ENCODE measurements around the gene PPP1R1C. TPM values are rescaled to one million over a fixed set of nuclear protein-coding genes. Genes with fewer than 3 reads are reported as not detected.

PPP1R1C gene
- total and polyA plus RNA-seq, 5 donors from 2014 or later: not detected

GRCh38 chr2:182058056-182058455 is 72.4 kb downstream of the PPP1R1C start:
- no peak overlapping the region for H3K4me3 Mint-ChIP-seq
- no peak overlapping the region for H3K4me3 ChIP-seq (ENCODE audit: low read depth, low read length)
- H3K27ac Mint-ChIP-seq: no peak overlapping the region
- H3K27me3 ChIP-seq (ENCODE audit: control insufficient read depth, insufficient read depth, low read length): no peaks in the 10 kb centered on the region
- H3K36me3 ChIP-seq (ENCODE audit: control insufficient read depth, insufficient read depth, low read length): no peaks in the 10 kb centered on the region
- peaks cover 14% of the 10 kb centered on the region for H3K27me3 Mint-ChIP-seq
- H3K4me1 ChIP-seq (ENCODE audit: control insufficient read depth, insufficient read depth, low read length, poor library complexity, severe bottlenecking): no peaks in the 10 kb centered on the region
- H3K4me1 Mint-ChIP-seq: no peaks in the 10 kb centered on the region
- no peaks in the 10 kb centered on the region for H3K36me3 Mint-ChIP-seq
- no peak for DNase-seq
- no peaks in the 10 kb centered on the region for H3K9me3 ChIP-seq (ENCODE audit: control insufficient read depth in 2 of 2, low read length in 2 of 2)
- ATAC-seq (ENCODE audit: low read depth in 2 of 2): no peak
- H3K27ac ChIP-seq (ENCODE audit: insufficient read depth, low read length, poor library complexity, severe bottlenecking): no peak overlapping the region
- peaks cover 0 to 3% (median 0%) of the 10 kb centered on the region in 7 donors for H3K9me3 Mint-ChIP-seq

GRCh38 chr2:182061739-182062138 is 76.1 kb downstream of the PPP1R1C start:
- Mint-ChIP-seq H3K27ac (no peak overlapping the region), H3K36me3 (no peaks in the 10 kb centered on the region), H3K4me3 (no peak overlapping the region), H3K4me1 (no peaks in the 10 kb centered on the region), H3K9me3 (peaks cover 0 to 3% (median 0%) of the 10 kb centered on the region in 7 donors), H3K27me3 (peaks cover 14% of the 10 kb centered on the region)
- Histone ChIP-seq H3K36me3 (ENCODE audit: control insufficient read depth, insufficient read depth, low read length) (no peaks in the 10 kb centered on the region), H3K4me1 (ENCODE audit: control insufficient read depth, insufficient read depth, low read length, poor library complexity, severe bottlenecking) (no peaks in the 10 kb centered on the region), H3K27me3 (ENCODE audit: control insufficient read depth, insufficient read depth, low read length) (no peaks in the 10 kb centered on the region), H3K27ac (ENCODE audit: insufficient read depth, low read length, poor library complexity, severe bottlenecking) (no peak overlapping the region), H3K4me3 (ENCODE audit: low read depth, low read length) (no peak overlapping the region), H3K9me3 (ENCODE audit: control insufficient read depth in 2 of 2, low read length in 2 of 2) (no peaks in the 10 kb centered on the region)
- ATAC-seq (ENCODE audit: low read depth in 2 of 2): no peak
- no peak for DNase-seq

- ATAC-seq (ENCODE audit: low read depth in 2 of 2): no peak
Measured at GRCh38 chr2:182062329-182062972, 76.8 kb downstream of the PPP1R1C start.

GRCh38 chr2:182064019-182064778 is 78.5 kb downstream of the PPP1R1C start:
- Mint-ChIP-seq H3K27me3 (no peaks in the 10 kb centered on the region), H3K4me1 (no peaks in the 10 kb centered on the region), H3K9me3 (no peaks in the 10 kb centered on the region), H3K4me3 (no peak overlapping the region), H3K36me3 (no peaks in the 10 kb centered on the region), H3K27ac (no peak overlapping the region)
- Histone ChIP-seq H3K9me3 (ENCODE audit: control insufficient read depth in 2 of 2, low read length in 2 of 2) (no peaks in the 10 kb centered on the region), H3K27ac (ENCODE audit: insufficient read depth, low read length, poor library complexity, severe bottlenecking) (no peak overlapping the region), H3K4me3 (ENCODE audit: low read depth, low read length) (no peak overlapping the region), H3K36me3 (ENCODE audit: control insufficient read depth, insufficient read depth, low read length) (no peaks in the 10 kb centered on the region), H3K4me1 (ENCODE audit: control insufficient read depth, insufficient read depth, low read length, poor library complexity, severe bottlenecking) (no peaks in the 10 kb centered on the region), H3K27me3 (ENCODE audit: control insufficient read depth, insufficient read depth, low read length) (no peaks in the 10 kb centered on the region)
- no peak for ATAC-seq (ENCODE audit: low read depth in 2 of 2)
- no peak for DNase-seq

More at GRCh38 chr2:182062329-182062972, 76.8 kb downstream of the PPP1R1C start:
- Mint-ChIP-seq H3K36me3 (no peaks in the 10 kb centered on the region), H3K9me3 (peaks cover 0 to 3% (median 0%) of the 10 kb centered on the region in 7 donors), H3K27me3 (peaks cover 9% of the 10 kb centered on the region), H3K4me3 (no peak overlapping the region), H3K27ac (no peak overlapping the region), H3K4me1 (no peaks in the 10 kb centered on the region)
- Histone ChIP-seq H3K36me3 (ENCODE audit: control insufficient read depth, insufficient read depth, low read length) (no peaks in the 10 kb centered on the region), H3K9me3 (ENCODE audit: control insufficient read depth in 2 of 2, low read length in 2 of 2) (no peaks in the 10 kb centered on the region), H3K27me3 (ENCODE audit: control insufficient read depth, insufficient read depth, low read length) (no peaks in the 10 kb centered on the region), H3K27ac (ENCODE audit: insufficient read depth, low read length, poor library complexity, severe bottlenecking) (no peak overlapping the region), H3K4me3 (ENCODE audit: low read depth, low read length) (no peak overlapping the region), H3K4me1 (ENCODE audit: control insufficient read depth, insufficient read depth, low read length, poor library complexity, severe bottlenecking) (no peaks in the 10 kb centered on the region)
- DNase-seq: no peak

- Histone ChIP-seq H3K4me3 (ENCODE audit: low read depth, low read length) (no peak overlapping the region), H3K9me3 (ENCODE audit: control insufficient read depth in 2 of 2, low read length in 2 of 2) (no peaks in the 10 kb centered on the region), H3K36me3 (ENCODE audit: control insufficient read depth, insufficient read depth, low read length) (no peaks in the 10 kb centered on the region), H3K27me3 (ENCODE audit: control insufficient read depth, insufficient read depth, low read length) (no peaks in the 10 kb centered on the region), H3K27ac (ENCODE audit: insufficient read depth, low read length, poor library complexity, severe bottlenecking) (no peak overlapping the region), H3K4me1 (ENCODE audit: control insufficient read depth, insufficient read depth, low read length, poor library complexity, severe bottlenecking) (no peaks in the 10 kb centered on the region)
- ATAC-seq (ENCODE audit: low read depth in 2 of 2) (no peak), DNase-seq (no peak)
- Mint-ChIP-seq H3K4me1 (no peaks in the 10 kb centered on the region), H3K27ac (no peak overlapping the region), H3K9me3 (no peaks in the 10 kb centered on the region), H3K4me3 (no peak overlapping the region), H3K27me3 (no peaks in the 10 kb centered on the region), H3K36me3 (no peaks in the 10 kb centered on the region)
Measured at GRCh38 chr2:182066400-182067087, 80.9 kb downstream of the PPP1R1C start.

- H3K27me3 ChIP-seq (ENCODE audit: control insufficient read depth, insufficient read depth, low read length): no peaks in the 10 kb centered on the region
- H3K36me3 ChIP-seq (ENCODE audit: control insufficient read depth, insufficient read depth, low read length): no peaks in the 10 kb centered on the region
- H3K4me3 Mint-ChIP-seq: no peak overlapping the region
- H3K27ac Mint-ChIP-seq: no peak overlapping the region
- no peaks in the 10 kb centered on the region for H3K36me3 Mint-ChIP-seq
- DNase-seq (no peak), ATAC-seq (ENCODE audit: low read depth in 2 of 2) (no peak)
- no peaks in the 10 kb centered on the region for H3K27me3 Mint-ChIP-seq
- H3K4me1 ChIP-seq (ENCODE audit: control insufficient read depth, insufficient read depth, low read length, poor library complexity, severe bottlenecking): no peaks in the 10 kb centered on the region
- H3K4me3 ChIP-seq (ENCODE audit: low read depth, low read length): no peak overlapping the region
- no peak overlapping the region for H3K27ac ChIP-seq (ENCODE audit: insufficient read depth, low read length, poor library complexity, severe bottlenecking)
- H3K4me1 Mint-ChIP-seq: no peaks in the 10 kb centered on the region
- H3K9me3 Mint-ChIP-seq: no peaks in the 10 kb centered on the region
- H3K9me3 ChIP-seq (ENCODE audit: control insufficient read depth in 2 of 2, low read length in 2 of 2): no peaks in the 10 kb centered on the region
Measured at GRCh38 chr2:182067393-182067792, 81.7 kb downstream of the PPP1R1C start.

GRCh38 chr2:182068811-182069210 is 83.2 kb downstream of the PPP1R1C start:
- no peaks in the 10 kb centered on the region for H3K27me3 Mint-ChIP-seq
- H3K27ac ChIP-seq (ENCODE audit: insufficient read depth, low read length, poor library complexity, severe bottlenecking): no peak overlapping the region
- no peaks in the 10 kb centered on the region for H3K4me1 ChIP-seq (ENCODE audit: control insufficient read depth, insufficient read depth, low read length, poor library complexity, severe bottlenecking)
- no peaks in the 10 kb centered on the region for H3K4me1 Mint-ChIP-seq
- ATAC-seq (ENCODE audit: low read depth in 2 of 2) (no peak), DNase-seq (no peak)
- no peak overlapping the region for H3K4me3 Mint-ChIP-seq
- H3K27me3 ChIP-seq (ENCODE audit: control insufficient read depth, insufficient read depth, low read length): no peaks in the 10 kb centered on the region
- H3K9me3 Mint-ChIP-seq: peaks cover 0 to 3% (median 0%) of the 10 kb centered on the region in 7 donors
- H3K27ac Mint-ChIP-seq: no peak overlapping the region
- H3K9me3 ChIP-seq (ENCODE audit: control insufficient read depth in 2 of 2, low read length in 2 of 2): no peaks in the 10 kb centered on the region
- H3K36me3 ChIP-seq (ENCODE audit: control insufficient read depth, insufficient read depth, low read length): no peaks in the 10 kb centered on the region
- H3K36me3 Mint-ChIP-seq: no peaks in the 10 kb centered on the region
- H3K4me3 ChIP-seq (ENCODE audit: low read depth, low read length): no peak overlapping the region
